ENCODE data around the gene PXK.
"Not testable (repeated sequence)": the region's sequence is repeated elsewhere in the genome, so short reads cannot be mapped to it uniquely, and the experiment has no call there.

PXK gene

GRCh38 chr3:58429657-58430056, 97.0 kb downstream of the PXK start:
- TF ChIP-seq CTCF (conservative IDR thresholded peaks at IDR 0.05; ENCODE audit: control insufficient read depth, insufficient read depth, low read depth, low read length), result no peak

GRCh38 chr3:58432905-58433304, 100.2 kb downstream of the PXK start:
- TF ChIP-seq CTCF (conservative IDR thresholded peaks at IDR 0.05; ENCODE audit: control insufficient read depth, insufficient read depth, low read depth, low read length), result no peak
- no peak for DNase-seq (ENCODE audit: low read depth)
- H3K4me3 ChIP-seq (ENCODE audit: control insufficient read depth, low read depth, low read length), result peak overlapping the region; percentile 70

More at GRCh38 chr3:58429657-58430056, 97.0 kb downstream of the PXK start:
- no peak for DNase-seq (ENCODE audit: low read depth)
- H3K4me3 ChIP-seq (ENCODE audit: control insufficient read depth, low read depth, low read length), result no peak overlapping the region

GRCh38 chr3:58433400-58434167, 100.9 kb downstream of the PXK start, which contains the start of gene PDHB:
TSS of gene PDHB (minus strand) at chr3:58433832. CDS start at chr3:58433809, 23 bp downstream.
- TF ChIP-seq CTCF (conservative IDR thresholded peaks at IDR 0.05; ENCODE audit: control insufficient read depth, insufficient read depth, low read depth, low read length), result no peak
- peak; percentile 82 for DNase-seq (ENCODE audit: low read depth)
- H3K4me3 ChIP-seq (ENCODE audit: control insufficient read depth, low read depth, low read length), result peak within 1 kb of the TSS; percentile 70

GRCh38 chr3:58434168-58434504, 101.4 kb downstream of the PXK start:
- no peak for TF ChIP-seq CTCF (conservative IDR thresholded peaks at IDR 0.05; ENCODE audit: control insufficient read depth, insufficient read depth, low read depth, low read length)
- DNase-seq (ENCODE audit: low read depth), result no peak
- peak overlapping the region; percentile 27 for H3K4me3 ChIP-seq (ENCODE audit: control insufficient read depth, low read depth, low read length)

- TF ChIP-seq CTCF (conservative IDR thresholded peaks at IDR 0.05; ENCODE audit: control insufficient read depth, insufficient read depth, low read depth, low read length), result no peak
- no peak overlapping the region for H3K4me3 ChIP-seq (ENCODE audit: control insufficient read depth, low read depth, low read length)
- no peak for DNase-seq (ENCODE audit: low read depth)
Measured at GRCh38 chr3:58434511-58434910, 101.8 kb downstream of the PXK start.

- TF ChIP-seq CTCF (conservative IDR thresholded peaks at IDR 0.05; ENCODE audit: control insufficient read depth, insufficient read depth, low read depth, low read length), result no peak
- no peak overlapping the region for H3K4me3 ChIP-seq (ENCODE audit: control insufficient read depth, low read depth, low read length)
- DNase-seq (ENCODE audit: low read depth), result peak; percentile 55
Measured at GRCh38 chr3:58434990-58435389, 102.3 kb downstream of the PXK start.

GRCh38 chr3:58437276-58437675, 104.6 kb downstream of the PXK start:
- not testable (repeated sequence) for DNase-seq (ENCODE audit: low read depth); H3K4me3 ChIP-seq (ENCODE audit: control insufficient read depth, low read depth, low read length)

GRCh38 chr3:58440996-58441355, 108.3 kb downstream of the PXK start:
- H3K4me3 ChIP-seq (ENCODE audit: control insufficient read depth, low read depth, low read length); DNase-seq (ENCODE audit: low read depth): not testable (repeated sequence)
